GM18870 (cell line): ENCODE measurements around the gene NHEJ1.

Experiments used
- ATAC-seq: cut with Tn5 transposase; IDR thresholded peaks from one replicate; pipeline ENCODE4 v1.9.1; 2021; ENCODE audit warnings: moderate library complexity; ENCODE audit not compliant: unreplicated experiment

Gene NHEJ1

GRCh38 chr2:219167997-219168396 lies 7.4 kb upstream of the NHEJ1 start:
- ATAC-seq, result no peak

DNA sequence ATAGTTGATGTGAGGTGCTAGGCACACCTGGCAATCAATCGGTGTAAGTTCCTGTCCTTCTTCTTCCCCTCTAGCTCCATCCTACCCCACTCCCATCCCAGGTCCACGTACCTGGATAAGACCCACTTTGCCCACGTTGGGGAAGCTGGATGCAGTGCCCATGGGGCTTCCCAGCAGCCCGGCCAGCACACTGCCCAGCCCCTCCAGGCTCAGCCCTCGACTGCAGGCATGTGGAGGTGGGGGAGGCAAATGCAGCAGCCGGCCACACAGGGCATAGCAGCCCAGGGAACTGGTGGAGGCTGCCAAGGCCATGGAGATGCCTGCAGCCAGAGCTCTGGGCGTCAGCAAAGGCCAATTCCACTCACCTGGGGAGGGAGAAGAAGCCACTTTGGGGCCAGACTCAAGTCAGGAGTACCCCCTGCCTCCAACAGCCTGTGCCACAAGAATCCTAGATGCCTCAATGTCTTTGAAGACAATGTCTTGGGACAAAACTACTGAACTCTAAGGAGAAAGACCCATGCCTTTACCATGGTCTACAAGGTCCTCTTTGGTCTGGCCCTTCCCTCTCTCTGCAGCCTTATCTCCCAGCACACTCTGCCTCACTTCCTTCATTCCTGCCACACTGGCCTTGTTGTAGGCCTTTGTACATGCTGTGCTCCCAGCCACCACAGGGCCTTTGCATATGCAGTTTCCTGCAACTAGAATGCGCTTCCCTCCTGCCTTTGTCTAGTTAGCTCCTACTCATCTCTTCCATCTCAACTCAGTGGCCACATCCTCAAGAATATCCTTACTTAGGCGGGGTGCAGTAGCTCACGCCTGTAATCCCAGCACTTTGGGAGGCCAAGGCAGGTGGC lies 4.7 kb upstream of the NHEJ1 start:
- no peak for ATAC-seq

DNA sequence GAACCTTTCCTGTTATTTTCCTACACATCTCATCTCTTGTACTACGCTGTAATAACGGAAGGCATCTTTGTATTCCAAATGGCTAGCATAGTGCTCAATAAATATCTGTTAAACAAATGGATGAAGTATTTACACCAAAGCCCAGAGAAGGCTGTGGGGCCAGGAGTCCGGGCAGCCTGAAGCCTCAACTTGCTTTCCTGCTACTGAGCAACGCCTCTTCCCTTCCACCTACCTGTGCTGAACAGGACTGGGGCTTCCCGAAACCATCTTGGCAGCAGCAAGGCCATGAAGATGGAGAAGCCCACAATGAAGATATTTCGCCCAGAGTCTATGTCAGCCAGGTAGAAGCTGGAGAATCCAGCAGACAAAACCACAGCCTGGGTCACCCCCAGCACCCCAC lies 2.5 kb upstream of the NHEJ1 start:
- no peak for ATAC-seq

- ATAC-seq, result no peak
These were observed 482 bp upstream of the NHEJ1 start for GRCh38 chr2:219161097-219161496.

DNA sequence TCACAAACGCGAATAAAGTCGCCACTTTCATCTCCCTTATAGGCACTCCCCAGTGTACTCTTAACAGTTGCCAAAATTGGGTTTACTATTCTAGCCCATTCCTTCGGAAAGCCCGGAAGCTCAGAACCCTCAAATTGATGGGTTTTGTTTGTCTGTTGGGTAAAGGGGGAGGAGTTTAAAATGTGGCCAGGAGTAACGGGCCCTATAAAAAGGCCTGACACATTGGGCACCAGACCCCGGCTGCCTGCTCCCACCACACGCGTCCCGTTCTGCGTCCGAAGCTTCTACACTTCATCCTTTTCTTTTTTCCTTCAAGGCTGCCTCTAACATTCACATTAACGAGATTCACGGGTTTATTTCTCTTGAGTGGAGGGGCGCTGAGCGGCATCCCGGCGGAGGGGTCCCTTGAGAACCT lies 837 bp downstream of the NHEJ1 start:
- peak; percentile 10 for ATAC-seq

DNA sequence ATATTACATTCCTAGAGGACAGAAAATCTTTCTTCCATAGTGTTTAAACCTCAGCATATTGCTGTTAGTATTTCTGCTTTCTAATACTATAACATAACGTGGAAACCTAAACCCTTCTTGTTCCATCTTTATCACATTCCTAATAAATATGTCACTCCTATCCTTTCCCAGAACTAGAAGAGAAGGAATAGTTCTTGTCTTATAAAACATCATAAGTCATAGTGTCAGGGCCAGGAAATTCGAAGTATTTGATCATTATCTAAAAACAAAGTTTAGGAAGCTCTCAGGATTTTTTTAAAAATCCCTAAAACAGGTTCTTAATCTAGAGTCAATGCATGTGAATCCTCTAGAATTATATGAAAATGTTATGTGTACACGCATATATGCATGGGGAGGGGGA lies 2.0 kb downstream of the NHEJ1 start:
- no peak for ATAC-seq

- no peak for ATAC-seq
These were observed 2.6 kb downstream of the NHEJ1 start for GRCh38 chr2:219158025-219158424.

DNA sequence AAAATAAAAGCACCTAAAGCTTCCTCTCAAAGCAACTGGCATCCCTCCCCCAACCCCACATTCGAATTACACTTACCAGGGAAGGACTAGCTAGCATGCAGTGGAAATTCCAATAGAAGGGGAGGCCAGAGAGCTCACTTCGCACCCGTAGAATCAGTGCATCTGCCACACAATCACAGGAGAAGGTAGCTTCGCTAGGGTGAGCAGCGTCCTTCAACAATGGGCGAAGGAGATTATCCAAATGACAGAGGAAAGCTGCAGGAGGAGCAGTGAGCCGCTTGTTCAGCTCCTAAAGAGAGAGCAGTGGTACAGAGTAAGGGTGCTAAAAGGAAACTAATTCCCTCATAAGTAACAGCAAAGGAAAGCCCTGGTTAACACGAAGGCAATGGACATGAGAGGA lies 3.2 kb downstream of the NHEJ1 start:
- no peak for ATAC-seq

DNA sequence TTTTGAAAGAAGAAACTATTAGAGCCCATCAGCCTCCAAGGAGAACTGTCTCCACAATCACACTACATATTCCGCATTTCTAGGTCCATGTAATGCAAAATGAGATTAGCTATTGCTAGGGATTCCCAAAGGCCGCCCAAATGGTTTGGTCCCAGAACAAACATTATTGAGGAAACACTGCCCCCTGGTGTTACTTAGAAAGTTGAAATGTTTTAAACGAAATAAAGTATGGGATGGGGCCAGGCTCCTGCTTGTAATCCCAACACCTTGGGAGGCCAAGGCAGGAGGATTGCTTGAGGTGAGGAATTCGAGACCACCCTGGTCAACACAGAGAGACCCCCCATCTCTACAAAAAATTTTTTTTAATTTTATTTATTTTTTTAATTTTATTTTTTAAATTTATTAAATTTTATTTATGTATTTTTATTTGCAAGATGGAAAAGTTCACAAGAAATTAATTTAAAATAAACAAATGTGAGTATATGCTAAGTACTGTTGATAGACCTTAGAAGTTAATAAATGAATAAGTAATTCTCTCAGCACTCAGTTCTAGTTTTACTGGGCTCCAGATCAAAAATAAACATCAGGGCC lies 5.5 kb downstream of the NHEJ1 start:
- no peak for ATAC-seq

DNA sequence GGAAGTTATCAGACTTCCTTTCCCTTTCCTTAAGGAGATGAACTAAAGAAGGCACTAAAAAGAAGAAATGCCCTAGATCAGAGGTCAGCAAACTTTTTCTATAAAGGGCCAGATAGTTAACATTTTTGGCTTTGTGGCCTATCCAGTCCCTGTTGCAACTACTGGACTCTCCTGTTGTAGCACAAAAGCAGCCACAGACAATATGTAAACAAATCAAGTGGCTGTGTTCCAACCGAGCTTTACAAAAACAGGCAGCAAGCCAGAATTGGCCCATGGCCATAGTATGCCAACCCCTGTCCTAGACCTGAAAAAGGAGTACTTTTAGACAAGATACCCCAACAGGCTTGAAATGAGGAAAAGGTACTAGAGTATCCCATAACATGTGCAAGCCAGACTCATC lies 10.9 kb downstream of the NHEJ1 start:
- ATAC-seq, result no peak

- ATAC-seq, result no peak
These were observed 18.3 kb downstream of the NHEJ1 start for GRCh38 chr2:219142329-219142728.

GRCh38 chr2:219140722-219141121 lies 19.9 kb downstream of the NHEJ1 start:
- ATAC-seq, result no peak

DNA sequence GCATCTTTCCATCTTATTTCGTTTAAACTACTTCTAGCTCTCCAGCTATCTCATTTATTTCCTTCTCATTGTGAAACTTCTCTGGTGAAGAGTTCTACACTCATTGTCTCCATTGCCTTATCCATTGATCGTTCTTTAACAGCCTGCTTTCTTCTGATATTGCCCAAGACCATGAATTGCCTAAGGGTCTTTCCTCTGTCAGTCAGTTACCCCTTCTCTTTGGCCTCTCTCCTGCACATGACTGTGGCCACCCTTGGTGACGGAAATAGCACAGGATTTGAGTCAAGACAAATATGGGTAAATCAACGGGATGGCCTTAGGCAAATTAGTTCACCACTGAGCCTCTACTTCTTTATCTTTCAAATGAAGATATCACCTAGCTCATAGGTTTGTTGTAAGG lies 26.6 kb downstream of the NHEJ1 start:
- ATAC-seq, result no peak

DNA sequence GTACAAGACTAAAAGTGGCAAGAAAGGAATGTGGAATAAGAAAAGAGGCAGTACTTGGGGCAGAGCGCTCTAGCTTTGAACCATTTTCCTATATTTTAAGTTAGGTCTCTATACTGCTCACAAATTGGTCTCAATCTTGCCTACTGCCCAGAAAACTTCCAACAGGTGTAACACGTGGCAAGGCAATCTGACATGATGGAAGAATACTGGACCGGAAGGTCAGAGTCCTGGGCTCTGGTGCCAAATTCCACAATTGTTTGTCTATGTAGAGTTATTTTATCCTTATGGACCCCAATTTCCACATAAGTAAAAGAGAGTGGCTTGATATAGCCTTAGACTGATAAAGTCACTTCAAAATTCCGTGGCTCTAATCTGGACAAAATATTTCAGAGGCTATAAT lies 28.9 kb downstream of the NHEJ1 start:
- no peak for ATAC-seq

DNA sequence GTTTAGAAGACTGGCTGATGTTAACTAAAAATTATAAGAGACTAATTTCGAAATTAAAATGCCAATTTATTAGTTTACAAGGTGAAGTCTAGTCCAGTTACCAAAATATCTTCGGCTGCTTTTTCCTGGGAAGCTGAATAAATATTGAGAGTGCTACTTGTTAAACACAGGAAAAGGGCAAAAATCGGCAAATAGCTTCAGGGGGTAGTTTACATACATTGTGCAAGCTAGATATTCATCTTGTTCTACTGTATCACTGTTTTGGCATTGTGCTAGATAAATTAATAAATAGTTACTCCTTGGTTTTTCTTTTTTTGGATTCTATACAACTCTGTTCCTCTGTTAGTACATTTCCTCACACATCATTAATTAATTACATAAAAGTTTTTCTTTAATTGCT lies 29.3 kb downstream of the NHEJ1 start:
- ATAC-seq, result no peak

- no peak for ATAC-seq
These were observed 31.0 kb downstream of the NHEJ1 start for GRCh38 chr2:219129589-219129988.

GRCh38 chr2:219128396-219128795 lies 32.2 kb downstream of the NHEJ1 start:
- no peak for ATAC-seq

DNA sequence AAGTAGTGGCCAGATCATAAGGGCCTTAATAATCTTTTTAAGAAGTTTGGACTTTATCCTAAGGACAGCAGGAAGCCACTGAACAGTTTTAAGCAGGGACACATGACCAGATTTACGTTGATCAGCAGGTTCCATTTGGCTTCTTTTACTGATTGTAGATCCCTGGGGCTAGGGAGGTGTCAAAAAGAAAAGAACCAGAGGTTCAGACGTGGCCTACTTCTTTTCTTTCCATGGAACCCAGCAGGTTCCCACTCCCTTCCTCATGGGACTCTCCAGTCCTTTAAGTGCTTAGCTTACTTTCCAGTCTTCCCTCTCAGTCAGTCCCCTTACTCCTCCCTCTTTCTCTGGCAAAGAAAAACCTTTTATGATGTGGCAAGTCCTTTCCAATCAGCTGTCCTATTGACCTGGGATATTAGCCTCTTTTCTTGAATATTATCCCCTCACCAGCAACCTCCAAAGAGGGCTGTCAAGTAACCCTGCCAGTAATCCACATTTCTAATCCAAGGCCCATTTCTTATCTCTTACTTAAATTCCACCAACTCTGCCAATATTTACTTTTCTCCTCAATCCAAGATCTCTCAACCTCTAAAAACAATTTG lies 33.5 kb downstream of the NHEJ1 start:
- no peak for ATAC-seq

GRCh38 chr2:219126555-219126954 lies 34.1 kb downstream of the NHEJ1 start:
- ATAC-seq, result no peak

DNA sequence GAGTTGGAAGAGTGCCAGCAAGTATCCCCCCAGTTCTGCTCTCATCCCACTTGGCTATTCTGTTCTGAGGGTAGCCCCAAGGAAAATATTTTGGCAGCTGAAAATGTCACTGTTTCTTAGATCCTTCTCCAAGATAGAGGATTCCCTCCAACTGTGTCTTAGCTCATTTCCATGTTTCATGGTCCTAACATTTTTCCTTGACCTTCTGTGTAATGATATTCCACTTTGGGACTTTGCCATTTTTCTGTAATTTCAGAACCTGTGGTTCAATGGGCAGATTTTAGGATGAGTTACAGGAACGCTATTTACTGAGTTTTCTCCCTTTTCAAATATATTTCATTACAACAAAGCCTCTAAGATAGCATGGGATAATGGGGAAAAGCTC lies 34.7 kb downstream of the NHEJ1 start:
- ATAC-seq, result no peak

DNA sequence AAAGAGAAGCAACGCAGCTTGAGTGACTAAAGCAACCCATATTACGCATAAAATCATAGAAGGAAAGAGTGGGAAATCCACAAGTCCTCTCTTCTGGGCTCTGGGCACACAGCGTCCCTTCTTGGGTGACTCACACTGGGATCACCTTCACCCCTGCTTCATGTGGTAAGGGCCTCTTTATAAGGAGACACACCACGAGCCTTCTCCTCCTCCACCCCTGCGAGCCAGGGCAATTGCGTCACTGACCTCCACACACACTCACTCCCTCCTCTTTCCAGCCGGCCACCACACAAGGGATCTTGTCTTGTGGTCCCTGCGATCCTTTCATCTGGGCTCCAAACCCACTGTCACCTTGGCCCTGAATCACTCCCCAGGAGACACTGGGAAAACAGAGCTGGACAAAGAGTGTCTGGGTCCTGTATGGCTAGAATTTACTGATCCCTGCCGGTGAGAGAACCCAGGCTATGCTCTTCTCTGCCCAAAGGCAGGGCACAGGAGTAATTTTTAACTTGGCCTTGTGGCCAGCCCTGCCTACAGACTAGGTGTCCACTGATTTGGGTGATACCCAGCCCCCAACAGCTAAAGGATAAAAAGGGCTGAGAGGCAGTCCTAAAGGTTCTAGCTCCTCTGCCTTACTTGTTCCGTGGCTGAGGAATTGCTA lies 35.3 kb downstream of the NHEJ1 start:
- no peak for ATAC-seq
